SK-N-SH (cell line): ENCODE results near the gene KLHL18. TPM values are rescaled to one million over a fixed set of nuclear protein-coding genes. Genes with fewer than 3 reads are reported as not detected.
"Not testable (repeated sequence)": the region's sequence is repeated elsewhere in the genome, so short reads cannot be mapped to it uniquely, and the experiment has no call there.

ENCODE experiments used
- CTCF ChIA-PET: fragments of 300-600, 350-600 bp; formaldehyde crosslinking; extraction: SDS; loops from one replicate; lab custom pipeline; 2021; lab: Yijun Ruan, JAX
- POLR2A ChIA-PET: fragments of 350-600 bp; sonication (Branson Sonifier 250); formaldehyde crosslinking; extraction: SDS; loops from one replicate; lab custom pipeline; 2020; ENCODE audit warnings: antibody characterized with exemption, inconsistent platforms; lab: Yijun Ruan, JAX
- DNase-seq: peaks from one replicate; pipeline ENCODE4 v3.0.0; 2012
- H2AFZ ChIP-seq: fragments of 200-600 bp; sonication (generic); 2 replicates; pipeline ENCODE4 v1.8.1; 2016; ENCODE audit warnings: antibody characterized with exemption, mild to moderate bottlenecking, low read depth
- H3F3A ChIP-seq: fragments of 200-600 bp; sonication (generic); replicated peaks from 2 replicates; pipeline ENCODE3; 2016; ENCODE audit warnings: antibody characterized with exemption, mild to moderate bottlenecking; ENCODE audit not compliant: insufficient read depth
- H3K27ac ChIP-seq, 2 experiments: fragments of 200-500 bp in 1 of 2; fragments of 200-600 bp in 1 of 2; sonication (Bioruptor generic) in 1 of 2; sonication (generic), shearing (Covaris generic) in 1 of 2; 2 replicates each; pipeline versions ENCODE4 v1.5.1 to v1.6.1; 2014 to 2016; ENCODE audit warnings: low read depth in 2 of 2, inconsistent platforms in 1 of 2, low read length in 1 of 2, mild to moderate bottlenecking in 1 of 2, mixed read lengths in 1 of 2
- H3K27me3 ChIP-seq: fragments of 200-600 bp; sonication (generic), shearing (Covaris generic); 2 replicates; pipeline ENCODE4 v1.6.1; 2016; ENCODE audit warnings: mixed run types; ENCODE audit not compliant: insufficient read depth
- H3K36me3 ChIP-seq, 2 experiments: fragments of 200-500 bp in 1 of 2; fragments of 200-600 bp in 1 of 2; sonication (Bioruptor generic) in 1 of 2; sonication (generic) in 1 of 2; replicated peaks in 1 of 2; 2 replicates each; pipeline versions ENCODE3 to v1.5.1; 2014 to 2016; ENCODE audit warnings: low read length in 1 of 2, mild to moderate bottlenecking in 1 of 2; ENCODE audit not compliant: insufficient read depth in 2 of 2, control insufficient read depth in 1 of 2
- H3K4me1 ChIP-seq, 2 experiments: fragments of 200-500 bp in 1 of 2; fragments of 200-600 bp in 1 of 2; sonication (Bioruptor generic) in 1 of 2; sonication (generic), shearing (Covaris generic) in 1 of 2; 2 replicates each; pipeline versions ENCODE4 v1.5.1 to v1.6.1; 2014 to 2016; ENCODE audit warnings: low read depth in 1 of 2, low read length in 1 of 2, mixed run types in 1 of 2; ENCODE audit not compliant: insufficient read depth in 2 of 2, control insufficient read depth in 1 of 2
- H3K4me2 ChIP-seq: fragments of 200-600 bp; sonication (generic), shearing (Covaris generic); 2 replicates; pipeline ENCODE4 v1.6.1; 2017; ENCODE audit warnings: mixed run types
- H3K4me3 ChIP-seq, 2 experiments: fragments of 200-500 bp in 1 of 2; fragments of 200-600 bp in 1 of 2; sonication (Bioruptor generic) in 1 of 2; sonication (generic), shearing (Covaris generic) in 1 of 2; 2 replicates each; pipeline versions ENCODE4 v1.5.1 to v1.8.1; 2014 to 2016; ENCODE audit warnings: low read depth in 2 of 2, inconsistent platforms in 1 of 2, low read length in 1 of 2, mild to moderate bottlenecking in 1 of 2, mixed read lengths in 1 of 2, moderate library complexity in 1 of 2
- H3K79me2 ChIP-seq: fragments of 200-600 bp; sonication (generic); 2 replicates; pipeline ENCODE4 v1.8.1; 2017; ENCODE audit warnings: mild to moderate bottlenecking; ENCODE audit not compliant: insufficient read depth
- H3K9ac ChIP-seq: fragments of 200-600 bp; sonication (generic); 2 replicates; pipeline ENCODE4 v1.6.1; 2017; ENCODE audit warnings: mixed run types
- H3K9me2 ChIP-seq: fragments of 200-600 bp; sonication (generic); 2 replicates; pipeline ENCODE4 v1.6.1; 2017; ENCODE audit warnings: mixed run types
- H3K9me3 ChIP-seq: fragments of 200-600 bp; sonication (generic); 2 replicates; pipeline ENCODE4 v1.6.1; 2017; ENCODE audit warnings: mixed run types, mild to moderate bottlenecking, moderate library complexity
- H4K20me1 ChIP-seq: fragments of 200-600 bp; sonication (generic); 2 replicates; pipeline ENCODE4 v1.6.1; 2017; ENCODE audit warnings: mild to moderate bottlenecking, mixed run types; ENCODE audit not compliant: insufficient read depth
- CHD2 ChIP-seq: fragments of 150-350 bp; IDR thresholded peaks from 2 replicates; pipeline ENCODE4 v1.6.1; 2018; ENCODE audit warnings: low read length; ENCODE audit not compliant: partially characterized antibody
- EP300 ChIP-seq, 2 experiments: IDR thresholded peaks; 2 replicates each; pipeline versions ENCODE4 v1.4.0 to v1.6.1; 2012; ENCODE audit warnings: borderline replicate concordance in 1 of 2, low read depth in 1 of 2, low read length in 1 of 2
- FOXM1 ChIP-seq: IDR thresholded peaks from 2 replicates; pipeline ENCODE4 v1.4.0; 2012; ENCODE audit warnings: low read depth, mild to moderate bottlenecking
- GATA2 ChIP-seq: sonication (generic); formaldehyde crosslinking; IDR thresholded peaks from 2 replicates; pipeline ENCODE4 v1.5.0; 2020; ENCODE audit warnings: mild to moderate bottlenecking, missing genetic modification reagents
- MAX ChIP-seq: IDR thresholded peaks from 2 replicates; pipeline ENCODE4 v1.4.0; 2012; ENCODE audit warnings: low read depth
- NFIC ChIP-seq: IDR thresholded peaks from 2 replicates; pipeline ENCODE4 v1.4.0; 2012; ENCODE audit warnings: borderline replicate concordance
- PBX3 ChIP-seq: IDR thresholded peaks from 2 replicates; pipeline ENCODE4; 2012
- POLR2AphosphoS5 ChIP-seq: IDR thresholded peaks from 2 replicates; pipeline ENCODE4 v1.6.1; 2012; ENCODE audit warnings: low read depth, low read length
- RFX5 ChIP-seq: IDR thresholded peaks from 2 replicates; pipeline ENCODE4 v1.6.1; 2012; ENCODE audit warnings: mild to moderate bottlenecking, improper control_type of control experiment, low read length
- RXRA ChIP-seq: IDR thresholded peaks from 2 replicates; pipeline ENCODE4 v1.4.0; 2012; ENCODE audit warnings: low read depth, mild to moderate bottlenecking, borderline replicate concordance
- TEAD4 ChIP-seq: IDR thresholded peaks from 2 replicates; pipeline ENCODE4 v1.4.0; 2012; ENCODE audit warnings: mild to moderate bottlenecking, borderline replicate concordance; ENCODE audit not compliant: insufficient read depth
- USF2 ChIP-seq: fragments of 150-350 bp; IDR thresholded peaks from 2 replicates; pipeline ENCODE4 v1.6.1; 2017; ENCODE audit warnings: antibody characterized with exemption, low read length, low read depth, borderline replicate concordance
- ZBTB33 ChIP-seq: IDR thresholded peaks from 2 replicates; pipeline ENCODE4 v1.4.0; 2012; ENCODE audit warnings: low read depth, borderline replicate concordance
- WGBS: methylation state at CpG from one replicate; pipeline ENCODE4 v1.1.6; 2017; ENCODE audit warnings: low lambda C conversion rate; 5-methylcytosine and 5-hydroxymethylcytosine counted together
- polyA plus RNA-seq, 3 experiments: library from polyadenylated mRNA; depleted of rRNA; stranded (reverse); fragments of >200 nt; gene quantifications; 2 replicates each; pipeline ENCODE4 v1.2.3, GENCODE V29; 2012

KLHL18 gene
- polyA plus RNA-seq, 1 of the 3 experiments (the other 2 are of a cell fraction), result 55.2 TPM

GRCh38 chr3:47359323-47359722 is 76.6 kb downstream of the KLHL18 start:
- Histone ChIP-seq H3K27me3 (no peaks in the 10 kb centered on the region), H3K9me3 (no peaks in the 10 kb centered on the region), H3K79me2 (no peaks in the 10 kb centered on the region), H4K20me1 (no peaks in the 10 kb centered on the region), H3K36me3 (no peaks in the 10 kb centered on the region), H3F3A (no peaks in the 10 kb centered on the region), H3K4me1 (no peaks in the 10 kb centered on the region), H2AFZ (no peak overlapping the region), H3K27ac (no peak overlapping the region), H3K4me2 (no peak overlapping the region), H3K9me2 (no peaks in the 10 kb centered on the region), H3K4me3 (no peak overlapping the region), H3K9ac (no peak overlapping the region)
- CTCF ChIA-PET, result interaction anchor here (0.6 to 1.5 kb wide), 3 partner anchors 12 to 121 kb away, joined by 3 to 6 read pairs (median 3); no protein-coding TSS in a partner anchor
- no peak for DNase-seq
- TF ChIP-seq RXRA, result no peak
- no peak for TF ChIP-seq MAX
- TF ChIP-seq ZBTB33, result no peak
- no peak for TF ChIP-seq TEAD4
- TF ChIP-seq PBX3, result no peak
- no peak for TF ChIP-seq CHD2
- TF ChIP-seq GATA2 (CRISPR knock-in tag), result no peak
- TF ChIP-seq USF2, result no peak
- no peak for TF ChIP-seq NFIC
- no peak for TF ChIP-seq FOXM1
- no peak for TF ChIP-seq RFX5
- no peak for TF ChIP-seq EP300 (IDR thresholded peaks at IDR 0.05; ENCODE audit: borderline replicate concordance in 1 of 2, low read depth in 1 of 2, low read length in 1 of 2)
- TF ChIP-seq POLR2AphosphoS5, result no peak
- 11% methylated on average over 1 of the region's 1 CpG for WGBS
- POLR2A ChIA-PET, result no interaction called here

GRCh38 chr3:47360110-47360517 is 77.4 kb downstream of the KLHL18 start:
- H3F3A ChIP-seq, H3K27me3 ChIP-seq, DNase-seq, H3K9ac ChIP-seq, H2AFZ ChIP-seq, H3K4me2 ChIP-seq, POLR2A ChIA-PET, H4K20me1 ChIP-seq, H3K4me1 ChIP-seq, H3K36me3 ChIP-seq, H3K4me3 ChIP-seq, H3K79me2 ChIP-seq, H3K27ac ChIP-seq, H3K9me2 ChIP-seq, H3K9me3 ChIP-seq: not testable (repeated sequence)
- CTCF ChIA-PET, result interaction anchor here (1.5 kb wide), 1 partner anchor 11 kb away, joined by 6 read pairs; no protein-coding TSS in a partner anchor
- 63% methylated on average over 4 of the region's 4 CpGs for WGBS
